Measurements from ENCODE around the gene HSF2.
"Not testable (repeated sequence)": the region's sequence is repeated elsewhere in the genome, so short reads cannot be mapped to it uniquely, and the experiment has no call there.

HSF2 gene

DNA sequence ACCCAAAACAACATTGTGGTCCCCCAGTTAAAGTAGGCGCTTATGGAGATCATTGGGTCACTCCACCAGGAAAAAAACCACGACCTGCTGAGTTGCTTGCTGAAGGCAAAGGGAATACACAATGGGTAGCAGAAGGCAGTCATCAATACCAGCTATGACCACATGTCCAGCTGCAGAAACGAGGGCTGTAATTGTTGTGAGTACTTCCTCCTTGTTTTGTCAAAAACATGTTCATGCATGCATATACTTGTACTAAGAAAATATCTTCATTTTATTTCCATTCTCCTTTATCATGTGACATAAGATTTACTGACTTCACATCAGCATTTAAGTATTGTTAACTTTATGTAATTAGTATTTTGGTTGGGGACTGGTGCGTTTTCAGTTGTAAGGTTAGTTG, 55.2 kb downstream of the HSF2 start:
- DNase-seq (ENCODE audit: low spot score): no peak

DNA sequence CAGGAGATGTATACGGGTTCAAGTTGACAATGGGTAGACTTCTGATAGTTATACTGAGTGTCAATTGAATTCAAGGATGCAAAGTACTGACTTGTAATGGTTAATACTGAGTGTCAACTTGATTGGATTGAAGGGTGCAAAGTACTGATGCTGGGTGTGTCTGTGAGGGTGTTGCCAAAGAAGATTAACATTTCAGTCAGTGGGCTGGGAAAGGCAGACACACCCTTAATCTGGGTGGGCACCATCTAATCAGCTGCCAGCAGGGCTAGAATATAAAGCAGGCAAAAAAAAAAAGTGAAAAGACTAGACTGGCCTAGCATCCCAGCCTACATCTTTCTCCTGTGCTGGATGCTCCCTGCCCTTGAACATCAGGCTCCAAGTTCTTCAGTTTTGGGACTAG, 55.7 kb downstream of the HSF2 start:
- not testable (repeated sequence) for DNase-seq (ENCODE audit: low spot score)

DNA sequence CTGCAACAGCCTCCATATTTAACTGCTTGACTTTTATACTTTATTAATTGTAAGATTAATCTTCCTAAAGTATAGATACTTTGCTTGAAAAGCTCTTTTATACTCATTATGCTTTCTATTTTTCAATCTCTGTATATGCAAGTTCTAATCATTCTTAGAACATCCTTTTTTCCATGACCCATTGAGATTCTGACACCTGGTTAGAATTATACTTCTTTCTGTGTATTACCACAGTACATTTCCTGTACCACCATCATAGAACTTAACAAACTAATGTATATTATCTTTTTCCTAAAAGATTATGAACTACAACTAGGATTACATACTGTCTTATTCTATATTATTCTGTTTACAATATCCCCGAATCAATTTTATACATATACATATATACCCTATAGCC, 58.6 kb downstream of the HSF2 start:
- DNase-seq (ENCODE audit: low spot score): no peak

DNA sequence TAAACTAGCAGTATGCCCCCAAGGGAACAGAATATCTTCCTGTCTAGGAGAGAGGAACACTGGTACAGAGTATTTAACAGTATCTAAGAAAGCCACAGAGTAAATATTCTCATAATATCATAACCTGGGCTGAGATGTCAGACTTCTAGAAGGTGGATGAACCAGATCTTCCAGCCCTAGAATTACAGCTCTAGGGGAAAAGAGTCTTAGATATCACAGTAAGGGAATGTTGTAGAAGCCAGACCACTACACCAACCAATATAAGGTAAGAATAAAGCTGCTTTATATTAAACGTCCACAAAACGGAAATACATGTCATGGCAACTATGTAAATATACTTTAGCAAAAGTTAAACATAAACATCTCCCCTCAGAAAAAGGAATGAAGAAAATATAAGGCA, 59.8 kb downstream of the HSF2 start:
- DNase-seq (ENCODE audit: low spot score): no peak

DNA sequence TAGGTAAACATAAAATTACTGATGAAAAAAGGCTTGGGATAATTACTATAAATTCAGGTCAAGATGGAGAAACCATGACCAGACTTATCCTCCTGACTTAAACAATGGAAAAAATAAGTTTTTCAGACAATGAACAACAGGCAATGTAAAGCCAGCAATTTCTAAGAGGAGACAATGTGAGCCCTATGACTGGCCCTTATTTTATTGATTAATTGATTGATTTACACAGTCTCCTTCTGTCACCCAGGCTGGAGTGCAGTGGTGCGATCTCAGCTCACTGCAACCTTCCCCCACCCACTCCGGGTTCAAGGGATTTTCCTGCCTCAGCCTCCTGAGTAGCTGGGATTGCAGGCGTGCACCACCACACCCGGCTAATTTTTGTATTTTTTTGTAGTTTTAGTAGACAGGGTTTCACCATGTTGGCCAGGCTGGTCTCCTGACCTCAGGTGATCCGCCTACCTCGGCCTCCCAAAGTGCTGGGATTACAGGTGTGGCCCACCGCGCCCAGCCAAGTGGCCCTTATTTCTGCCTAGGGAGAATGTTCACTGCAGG, 60.5 kb downstream of the HSF2 start:
- not testable (repeated sequence) for DNase-seq (ENCODE audit: low spot score)

DNA sequence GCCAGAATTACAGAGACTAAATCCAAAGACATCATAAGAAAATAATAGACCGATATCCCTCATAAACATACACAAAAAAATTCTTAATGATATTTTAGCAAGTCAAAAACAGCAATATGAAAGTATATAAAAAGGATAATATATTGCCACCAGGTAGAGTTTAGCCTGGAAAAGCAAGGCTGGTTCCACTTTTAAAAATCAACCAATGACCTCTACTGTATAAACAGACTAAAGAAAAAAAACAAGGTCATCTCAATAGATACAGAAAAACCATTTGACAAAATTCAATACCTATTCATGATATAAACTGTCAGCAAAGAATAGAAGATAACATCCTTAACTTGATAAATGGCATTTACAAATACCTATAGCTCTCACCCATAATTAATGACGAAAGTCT, 62.4 kb downstream of the HSF2 start:
- no peak for DNase-seq (ENCODE audit: low spot score)

GRCh38 chr6:122471107-122472021, 71.9 kb downstream of the HSF2 start, which contains the start of gene SERINC1:
Gene SERINC1, minus strand, starts transcription at chr6:122471807. Its CDS starts 70 bp downstream, at chr6:122471737.
- DNase-seq (ENCODE audit: low spot score): peak; percentile 81

DNA sequence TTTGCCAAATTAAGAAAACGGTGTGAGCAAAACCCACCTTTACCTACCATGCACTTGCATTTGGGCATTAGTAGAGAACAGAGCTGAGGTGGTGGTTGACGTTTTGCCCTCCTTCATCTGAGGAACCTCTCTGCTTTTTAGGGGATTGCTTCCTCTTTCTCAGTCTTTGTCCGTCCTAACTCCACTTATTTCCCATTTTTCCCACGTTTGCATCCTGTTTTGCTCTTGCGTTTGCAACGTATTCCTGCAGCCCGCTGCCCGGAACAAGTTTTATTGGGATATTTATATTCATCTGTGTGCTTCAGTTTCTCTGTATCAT, 72.5 kb downstream of the HSF2 start:
- no peak for DNase-seq (ENCODE audit: low spot score)

- peak; percentile 17 for DNase-seq (ENCODE audit: low spot score)
These were observed 76.7 kb downstream of the HSF2 start for GRCh38 chr6:122476131-122476530.

- no peak for DNase-seq (ENCODE audit: low spot score)
These were observed 83.3 kb downstream of the HSF2 start for GRCh38 chr6:122482750-122483080.
